Ovary (tissue), 9 donors: ENCODE measurements around the gene SLC37A4. TPM values are rescaled to one million over a fixed set of nuclear protein-coding genes. Genes with fewer than 3 reads are reported as not detected.

Experiments used
- DNase-seq, 5 donors: peaks; one replicate each; pipeline ENCODE4 v3.0.0-alpha.2; 2019 to 2020
- H3K27ac ChIP-seq, 2 donors: fragments of 200-600 bp; one replicate each; pipeline versions ENCODE4 v1.5.1 to v1.8.0; 2019 to 2022
- H3K27me3 ChIP-seq: fragments of 200-600 bp; one replicate; pipeline ENCODE4 v1.8.0; 2022
- H3K36me3 ChIP-seq: fragments of 200-600 bp; sonication (generic); one replicate; pipeline ENCODE4 v1.5.1; 2019
- H3K4me1 ChIP-seq: one replicate; pipeline ENCODE4 v1.8.1; 2013; ENCODE audit warnings: mild to moderate bottlenecking, moderate library complexity; ENCODE audit not compliant: insufficient read depth
- H3K4me3 ChIP-seq: fragments of 200-600 bp; sonication (generic); one replicate; pipeline ENCODE4 v1.5.1; 2017
- H3K9me3 ChIP-seq, 2 donors: fragments of 200-600 bp in 1 of 2; sonication (generic) in 1 of 2; one replicate each; pipeline versions ENCODE4 v1.5.1 to v1.8.1; 2013 to 2019; ENCODE audit warnings: mild to moderate bottlenecking in 1 of 2, moderate library complexity in 1 of 2
- EP300 ChIP-seq: sonication (generic); formaldehyde crosslinking; IDR thresholded peaks from one replicate; pipeline ENCODE4 v1.6.1; 2017; ENCODE audit warnings: antibody characterized with exemption
- POLR2A ChIP-seq: fragments of 450-650 bp; IDR thresholded peaks from one replicate; pipeline ENCODE4 v1.6.1; 2017; ENCODE audit warnings: antibody characterized with exemption, mild to moderate bottlenecking, moderate library complexity
- WGBS, 3 donors: extraction: QIAGEN DNeasy Blood & Tissue Kit in 1 of 3; methylation state at CpG; one replicate each; pipeline versions ENCODE4 v1.1.5 to v1.1.7; 2013 to 2017; 5-methylcytosine and 5-hydroxymethylcytosine counted together
- intact Hi-C, 4 donors: fragments of 100-400 bp; cut with DNase I; formaldehyde crosslinking; loops; one replicate each; pipeline versions ENCODE4 v1.11.0 to v1.15.1; 2022 to 2023
- microRNA-seq, 3 donors: library from miRNA; unstranded; fragments of <30 nt; microRNA quantifications; one replicate each; pipeline versions ENCODE4 to v1.2.0, GENCODE V29; 2019 to 2020
- polyA plus RNA-seq, 2 donors: library from polyadenylated mRNA; stranded (reverse); fragments of 200-250 nt in 1 of 2; fragments of 350-450 nt in 1 of 2; fragmentation: Illumina TruSeq in 1 of 2; extraction: RNeasy Lipid Tissue Mini Kit (QIAGEN cat#74804) in 1 of 2; gene quantifications; one replicate each; pipeline ENCODE4 v1.2.3, GENCODE V29; 2013 to 2014
- small RNA-seq: library from RNA; depleted of rRNA; stranded (forward); fragments of <200 nt; gene quantifications from one replicate; pipeline ENCODE3, GENCODE V24; 2016
- total RNA-seq, 7 donors: library from RNA; depleted of rRNA in 2 of 7; stranded (reverse); fragments of >200 nt in 2 of 7; fragmentation: NEBNext Ultra II Directional in 3 of 7; extraction: Animal tissue kit (Norgen Biotek cat#: 25700) in 3 of 7; gene quantifications; one replicate each; pipeline versions ENCODE4 v1.1.0 to v1.2.4, GENCODE V29; 2016 to 2023
- TF ChIP-seq, protein P1 (sequence below), 3 donors: fragments of 450-650 bp in 2 of 3; fragments of 200-600 bp in 1 of 3; IDR thresholded peaks; one replicate each; pipeline versions ENCODE4 v1.5.1 to v1.8.0; 2016 to 2022; ENCODE audit warnings: antibody characterized with exemption in 3 of 3, mild to moderate bottlenecking in 1 of 3
- donor health status: DM: no; HTN: no; CAD: no; lungs with moderate emphysema.
- donor health status: DM: no; HTN: no; CAD: no.
- donor health status: Bipolar disorder and iron deficiency.
- donor health status: DM: yes; HTN: yes; CAD: no.
- donor health status: DM: no; HTN: no; CAD: no.
- donor health status: DM: yes; HTN: yes; CAD: no.

Gene SLC37A4
- total and polyA plus RNA-seq, 9 donors: 10.5 to 38.1 (median 13.2) TPM

DNA sequence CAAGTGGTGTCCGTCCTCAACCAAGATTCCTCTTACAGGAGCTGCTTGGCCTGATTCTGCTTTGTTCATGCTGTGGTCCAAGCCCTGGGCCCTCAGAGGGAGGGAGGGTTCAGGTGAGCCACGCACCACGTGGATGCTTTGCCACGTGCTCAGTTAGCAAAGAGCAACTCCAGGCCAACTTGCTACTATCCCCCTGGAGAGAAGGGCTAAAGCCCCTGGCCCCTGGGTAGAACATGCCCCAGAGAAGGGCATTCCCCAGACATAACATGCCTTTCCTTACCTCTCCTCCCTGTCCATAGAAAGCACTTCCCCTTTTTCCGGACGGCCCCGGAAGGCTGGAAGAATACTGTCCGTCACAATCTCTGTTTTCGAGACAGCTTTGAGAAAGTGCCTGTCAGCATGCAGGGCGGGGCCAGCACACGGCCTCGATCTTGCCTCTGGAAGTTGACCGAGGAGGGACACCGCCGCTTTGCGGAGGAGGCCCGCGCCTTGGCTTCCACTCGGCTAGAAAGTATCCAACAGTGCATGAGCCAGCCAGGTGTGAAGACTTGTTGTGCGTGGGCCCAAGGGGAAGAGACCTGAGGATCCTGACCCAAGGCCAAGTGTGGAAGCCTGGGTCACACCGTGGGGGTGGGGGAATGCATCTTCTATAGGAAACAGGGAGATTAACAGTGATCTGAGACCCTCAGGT is 50.3 kb downstream of the SLC37A4 start:
- H3K27ac ChIP-seq: no peak overlapping the region
- H3K4me1 ChIP-seq: peaks cover 1% of the 10 kb centered on the region
- H3K9me3 ChIP-seq: no peaks in the 10 kb centered on the region
- no peak for DNase-seq
- H3K36me3 ChIP-seq: no peaks in the 10 kb centered on the region
- TF ChIP-seq, protein P1, sequence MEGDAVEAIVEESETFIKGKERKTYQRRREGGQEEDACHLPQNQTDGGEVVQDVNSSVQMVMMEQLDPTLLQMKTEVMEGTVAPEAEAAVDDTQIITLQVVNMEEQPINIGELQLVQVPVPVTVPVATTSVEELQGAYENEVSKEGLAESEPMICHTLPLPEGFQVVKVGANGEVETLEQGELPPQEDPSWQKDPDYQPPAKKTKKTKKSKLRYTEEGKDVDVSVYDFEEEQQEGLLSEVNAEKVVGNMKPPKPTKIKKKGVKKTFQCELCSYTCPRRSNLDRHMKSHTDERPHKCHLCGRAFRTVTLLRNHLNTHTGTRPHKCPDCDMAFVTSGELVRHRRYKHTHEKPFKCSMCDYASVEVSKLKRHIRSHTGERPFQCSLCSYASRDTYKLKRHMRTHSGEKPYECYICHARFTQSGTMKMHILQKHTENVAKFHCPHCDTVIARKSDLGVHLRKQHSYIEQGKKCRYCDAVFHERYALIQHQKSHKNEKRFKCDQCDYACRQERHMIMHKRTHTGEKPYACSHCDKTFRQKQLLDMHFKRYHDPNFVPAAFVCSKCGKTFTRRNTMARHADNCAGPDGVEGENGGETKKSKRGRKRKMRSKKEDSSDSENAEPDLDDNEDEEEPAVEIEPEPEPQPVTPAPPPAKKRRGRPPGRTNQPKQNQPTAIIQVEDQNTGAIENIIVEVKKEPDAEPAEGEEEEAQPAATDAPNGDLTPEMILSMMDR (IDR thresholded peaks at IDR 0.05): no peak
- TF ChIP-seq POLR2A: no peak
- no peak for TF ChIP-seq EP300
- no peak overlapping the region for H3K4me3 ChIP-seq
- H3K27me3 ChIP-seq: no peaks in the 10 kb centered on the region
- WGBS, 3 donors: 8 to 13% (median 12%) methylated on average over 21 of the region's 21 CpGs
- intact Hi-C loops: no loop called here

DNA sequence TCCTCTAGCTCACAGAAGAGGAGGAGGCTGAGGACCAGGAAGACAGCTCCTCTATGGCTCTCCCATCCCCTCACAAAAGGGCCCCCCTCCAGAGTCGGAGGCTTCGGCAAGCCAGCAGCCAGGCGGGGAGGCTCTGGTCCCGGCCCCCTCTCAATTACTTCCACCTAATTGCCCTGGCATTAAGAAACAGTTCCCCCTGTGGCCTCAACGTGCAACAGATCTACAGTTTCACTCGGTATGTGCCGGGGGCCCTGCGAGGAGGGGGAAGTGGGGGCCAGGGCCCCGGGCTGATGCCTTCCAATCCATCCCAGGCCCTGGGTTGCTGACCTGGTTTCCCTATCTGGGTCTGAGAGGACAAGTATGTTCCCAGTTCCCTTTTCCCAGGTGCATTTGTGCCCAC is 51.2 kb downstream of the SLC37A4 start:
- 52 to 55% (median 54%) methylated on average over 9 of the region's 9 CpGs for WGBS, 3 donors
- Histone ChIP-seq H3K4me3 (no peak overlapping the region), H3K4me1 (peaks cover 1% of the 10 kb centered on the region), H3K27me3 (no peaks in the 10 kb centered on the region), H3K9me3 (no peaks in the 10 kb centered on the region), H3K36me3 (no peaks in the 10 kb centered on the region), H3K27ac (no peak overlapping the region)
- no peak for DNase-seq
- no peak for TF ChIP-seq EP300
- TF ChIP-seq POLR2A: no peak
- TF ChIP-seq, protein P1 (IDR thresholded peaks at IDR 0.05): no peak
- intact Hi-C loops: no loop called here

DNA sequence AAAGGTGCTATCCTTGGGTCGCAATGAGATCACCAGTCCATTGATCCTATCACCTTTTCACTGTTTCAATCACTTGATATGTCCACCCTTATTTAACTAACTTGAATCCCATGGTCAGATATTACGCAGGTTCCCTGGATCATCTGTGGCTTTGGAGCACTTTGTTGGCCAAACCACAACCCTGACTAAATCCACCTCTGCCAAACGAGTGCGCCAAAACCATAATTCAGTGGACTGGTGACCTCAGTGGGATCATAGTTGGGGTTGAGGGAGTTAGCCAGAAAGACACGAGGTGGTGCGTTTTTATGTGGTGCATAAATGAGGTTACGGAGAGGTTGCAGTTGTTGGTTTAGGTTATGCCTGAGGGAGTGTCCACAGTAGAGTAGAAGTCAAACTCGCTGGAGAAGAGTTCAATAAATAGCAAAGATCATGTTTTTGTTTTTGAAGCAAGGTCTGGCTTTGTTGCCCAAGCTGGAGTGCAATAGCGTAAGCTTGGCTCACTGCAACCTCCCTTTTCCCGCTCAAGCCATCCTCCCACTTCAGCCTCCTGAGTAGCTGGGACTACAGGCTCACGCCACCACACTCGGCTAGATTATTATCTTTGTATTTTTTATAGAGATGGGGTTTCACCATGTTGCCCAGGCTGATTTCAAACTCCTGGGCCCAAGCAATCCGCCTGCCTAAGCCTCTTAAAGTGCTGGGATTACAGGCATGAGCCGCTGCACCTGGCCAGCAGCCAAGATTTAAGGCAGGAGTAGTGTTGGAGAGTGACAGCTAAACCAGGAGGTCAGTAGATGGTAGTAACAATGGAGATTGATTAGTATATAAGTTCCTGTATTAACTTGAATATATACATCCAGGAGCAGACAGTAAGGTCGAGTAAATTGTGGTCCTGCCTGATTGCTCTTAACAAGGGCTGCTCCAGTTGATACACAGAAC is 54.6 kb downstream of the SLC37A4 start:
- 63 to 70% (median 70%) methylated on average over 15 of the region's 15 CpGs for WGBS, 3 donors
- Histone ChIP-seq H3K4me1 (peaks cover 1% of the 10 kb centered on the region), H3K36me3 (no peaks in the 10 kb centered on the region), H3K9me3 (no peaks in the 10 kb centered on the region), H3K27ac (no peak overlapping the region), H3K27me3 (no peaks in the 10 kb centered on the region), H3K4me3 (no peak overlapping the region)
- DNase-seq: no peak
- intact Hi-C loops: no loop called here
- TF ChIP-seq, protein P1 (IDR thresholded peaks at IDR 0.05): no peak
- TF ChIP-seq EP300 (no peak), POLR2A (no peak)

Small RNA genes lying within 50 kb of the gene (microRNA-seq; reads per million reads assigned to microRNA genes)
- gene MIR3656: 0 to 0.38 (median 0.16) reads per million in 3 donors

Small RNA genes lying within 50 kb of the gene (small RNA-seq; reads per million reads assigned to genes)
- gene AP003392.2 (not detected), gene RF00017 (not detected), gene RF00019 (not detected)

Other genes starting within 250 kb of the SLC37A4 start
- 100 to 1,000 TPM in 5 of 7 donors, 10 to 100 TPM in 2; 81.6 to 212 (median 158) TPM for gene DDX6, start 239.7 kb downstream of the SLC37A4 start, total RNA-seq
- gene DDX6, start 239.7 kb downstream of the SLC37A4 start, polyA plus RNA-seq: 10 to 100 TPM; 33.9 to 80.6 TPM
- gene CXCR5, start 147.0 kb downstream of the SLC37A4 start, total RNA-seq: under 1 TPM in 1 of 7 donors, not detected in 6; 0.05 TPM
- gene CXCR5, start 147.0 kb downstream of the SLC37A4 start, polyA plus RNA-seq: under 1 TPM in 1 of 2 donors, not detected in 1; 0.17 TPM
- gene BCL9L, start 105.0 kb downstream of the SLC37A4 start, total RNA-seq: 100 to 1,000 TPM in 1 of 7 donors, 10 to 100 TPM in 6; 12.9 to 145 (median 79.9) TPM
- gene BCL9L, start 105.0 kb downstream of the SLC37A4 start, polyA plus RNA-seq: 10 to 100 TPM in 1 of 2 donors, 1 to 10 TPM in 1; 5.5 to 31.2 TPM
- gene UPK2, start 74.6 kb downstream of the SLC37A4 start, total RNA-seq: not detected
- gene UPK2, start 74.6 kb downstream of the SLC37A4 start, polyA plus RNA-seq: under 1 TPM in 1 of 2 donors, not detected in 1; 0.13 TPM
- not detected for gene FOXR1, start 59.1 kb downstream of the SLC37A4 start, total RNA-seq
- 1 to 10 TPM in 1 of 2 donors, not detected in 1; 1.7 TPM for gene FOXR1, start 59.1 kb downstream of the SLC37A4 start, polyA plus RNA-seq
- gene CENATAC, start 32.7 kb downstream of the SLC37A4 start, total RNA-seq: 10 to 100 TPM; 23.4 to 51.0 (median 27.8) TPM
- gene CENATAC, start 32.7 kb downstream of the SLC37A4 start, polyA plus RNA-seq: 10 to 100 TPM; 19.9 to 21.6 TPM
- gene RPS25, start 12.5 kb downstream of the SLC37A4 start, total RNA-seq: 1,000 to 10,000 TPM; 1,999 to 7,045 (median 2,410) TPM
- 1,000 to 10,000 TPM; 2,845 to 5,915 TPM for gene RPS25, start 12.5 kb downstream of the SLC37A4 start, polyA plus RNA-seq
- 10 to 100 TPM; 34.0 to 59.1 (median 57.5) TPM for gene TRAPPC4, start 12.1 kb downstream of the SLC37A4 start, total RNA-seq
- 10 to 100 TPM; 43.8 to 55.1 TPM for gene TRAPPC4, start 12.1 kb downstream of the SLC37A4 start, polyA plus RNA-seq
- gene HYOU1, start 26.3 kb upstream of the SLC37A4 start, total RNA-seq: 100 to 1,000 TPM in 2 of 7 donors, 10 to 100 TPM in 5; 26.5 to 156 (median 69.7) TPM
- 10 to 100 TPM; 34.6 to 99.3 TPM for gene HYOU1, start 26.3 kb upstream of the SLC37A4 start, polyA plus RNA-seq
- 10 to 100 TPM; 24.3 to 45.0 (median 34.9) TPM for gene VPS11, start 36.9 kb upstream of the SLC37A4 start, total RNA-seq
- 10 to 100 TPM; 40.1 to 47.8 TPM for gene VPS11, start 36.9 kb upstream of the SLC37A4 start, polyA plus RNA-seq
- gene HMBS, start 54.0 kb upstream of the SLC37A4 start, total RNA-seq: 10 to 100 TPM in 2 of 7 donors, 1 to 10 TPM in 5; 1.1 to 19.4 (median 8.7) TPM
- gene HMBS, start 54.0 kb upstream of the SLC37A4 start, polyA plus RNA-seq: 1 to 10 TPM; 4.6 to 7.6 TPM
- gene DPAGT1, start 71.0 kb upstream of the SLC37A4 start, total RNA-seq: 10 to 100 TPM; 14.1 to 31.3 (median 24.4) TPM
- 10 to 100 TPM; 18.3 to 61.4 TPM for gene DPAGT1, start 71.0 kb upstream of the SLC37A4 start, polyA plus RNA-seq
- gene C2CD2L, start 76.5 kb upstream of the SLC37A4 start, total RNA-seq: 10 to 100 TPM in 1 of 7 donors, 1 to 10 TPM in 6; 4.4 to 13.6 (median 8.8) TPM
- gene C2CD2L, start 76.5 kb upstream of the SLC37A4 start, polyA plus RNA-seq: 1 to 10 TPM; 2.8 to 5.5 TPM
- gene HINFP, start 90.7 kb upstream of the SLC37A4 start, total RNA-seq: 10 to 100 TPM; 15.2 to 27.9 (median 22.8) TPM
- gene HINFP, start 90.7 kb upstream of the SLC37A4 start, polyA plus RNA-seq: 10 to 100 TPM; 17.5 to 20.4 TPM
- under 1 TPM in 4 of 7 donors, not detected in 3; 0.10 to 0.80 (median 0.32) TPM for gene ABCG4, start 118.2 kb upstream of the SLC37A4 start, total RNA-seq
- 1 to 10 TPM in 1 of 2 donors, under 1 TPM in 1; 0.06 to 1.3 TPM for gene ABCG4, start 118.2 kb upstream of the SLC37A4 start, polyA plus RNA-seq
- gene NLRX1, start 137.8 kb upstream of the SLC37A4 start, total RNA-seq: 10 to 100 TPM in 3 of 7 donors, 1 to 10 TPM in 4; 4.4 to 13.4 (median 9.4) TPM
- gene NLRX1, start 137.8 kb upstream of the SLC37A4 start, polyA plus RNA-seq: 1 to 10 TPM; 3.1 to 6.1 TPM
- 10 to 100 TPM in 1 of 7 donors, 1 to 10 TPM in 1, under 1 TPM in 3, not detected in 2; 0.32 to 27.5 (median 0.95) TPM for gene NHERF4, start 154.6 kb upstream of the SLC37A4 start, total RNA-seq
- under 1 TPM in 1 of 2 donors, not detected in 1; 0.11 TPM for gene NHERF4, start 154.6 kb upstream of the SLC37A4 start, polyA plus RNA-seq
- gene CBL, start 175.5 kb upstream of the SLC37A4 start, total RNA-seq: 10 to 100 TPM in 5 of 7 donors, 1 to 10 TPM in 2; 7.6 to 17.9 (median 13.4) TPM
- 10 to 100 TPM in 1 of 2 donors, 1 to 10 TPM in 1; 3.6 to 12.3 TPM for gene CBL, start 175.5 kb upstream of the SLC37A4 start, polyA plus RNA-seq